OCI-LY3 (cell line): ENCODE measurements around the gene ACP6.

ENCODE experiments used
- H2AFZ ChIP-seq: fragments of 200-600, 300-600 bp; shearing (Covaris generic); 2 replicates; pipeline ENCODE4 v1.6.0; 2014; ENCODE audit warnings: antibody characterized with exemption, low read depth, low read length
- H3K27ac ChIP-seq: fragments of 200-600, 300-600 bp; sonication (generic); 2 replicates; pipeline ENCODE4 v1.5.1; 2014; ENCODE audit warnings: mild to moderate bottlenecking, low read length, moderate library complexity, mixed read lengths
- H3K27me3 ChIP-seq: fragments of 200-600, 300-600 bp; sonication (generic); 2 replicates; pipeline ENCODE4 v1.6.1; 2014; ENCODE audit warnings: low read depth, low read length, mixed read lengths
- H3K36me3 ChIP-seq: fragments of 200-600, 300-600 bp; sonication (generic); replicated peaks from 2 replicates; pipeline ENCODE3; 2014; ENCODE audit warnings: low read depth, low read length, mixed read lengths
- H3K4me1 ChIP-seq: fragments of 300-600, 200-600 bp; sonication (generic); 2 replicates; pipeline ENCODE4 v1.6.1; 2014; ENCODE audit warnings: low read length, mixed read lengths
- H3K4me2 ChIP-seq: fragments of 200-600, 300-600 bp; sonication (generic); 2 replicates; pipeline ENCODE4 v1.6.1; 2014; ENCODE audit warnings: low read length, mixed read lengths
- H3K4me3 ChIP-seq: fragments of 300-600, 200-600 bp; sonication (generic); 2 replicates; pipeline ENCODE4 v1.5.1; 2014; ENCODE audit warnings: antibody characterized with exemption, mild to moderate bottlenecking, low read length, moderate library complexity
- H3K79me2 ChIP-seq: fragments of 300-600, 200-600 bp; shearing (Covaris generic); 2 replicates; pipeline ENCODE4 v1.6.1; 2014; ENCODE audit warnings: mild to moderate bottlenecking, low read length, mixed read lengths
- H3K9ac ChIP-seq: fragments of 300-600, 200-600 bp; shearing (Covaris generic); 2 replicates; pipeline ENCODE4 v1.6.0; 2014; ENCODE audit warnings: mild to moderate bottlenecking, low read length, moderate library complexity
- H3K9me3 ChIP-seq: fragments of 200-600, 300-600 bp; shearing (Covaris generic); 2 replicates; pipeline ENCODE4 v1.6.1; 2014; ENCODE audit warnings: low read length, mixed read lengths; ENCODE audit not compliant: insufficient read depth
- H4K20me1 ChIP-seq: fragments of 200-600, 300-600 bp; sonication (generic); 2 replicates; pipeline ENCODE4 v1.6.1; 2016; ENCODE audit warnings: low read length, mixed read lengths; ENCODE audit not compliant: insufficient read depth
- CTCF ChIP-seq: fragments of 200-600, 300-600 bp; sonication (generic); IDR thresholded peaks from 2 replicates; pipeline ENCODE4 v1.5.1; 2014; ENCODE audit warnings: antibody characterized with exemption, low read length, low read depth
- EZH2phosphoT487 ChIP-seq: fragments of 200-600 bp; shearing (Covaris generic); IDR thresholded peaks from 2 replicates; pipeline ENCODE4 v1.6.1; 2018; ENCODE audit warnings: antibody characterized with exemption, mixed run types, low read depth

ACP6 gene

GRCh38 chr1:147670319-147671001 is at the start of gene ACP6:
Gene ACP6 (minus strand): TSS chr1:147670524. CDS start chr1:147670048, 476 bp downstream.
- Histone ChIP-seq H3K4me2 (peak within 1 kb of the TSS; percentile 87), H3K4me3 (peak within 1 kb of the TSS; percentile 82), H3K27ac (no peak within 1 kb of the TSS), H3K36me3 (no peaks in the 10 kb centered on the region), H3K9ac (peak within 1 kb of the TSS; percentile 62), H4K20me1 (no peaks in the 10 kb centered on the region), H3K4me1 (peaks cover 9% of the 10 kb centered on the region; the same call in 1 of the 2 replicates), H3K27me3 (peaks cover 2% of the 10 kb centered on the region; the same call in 1 of the 2 replicates), H3K9me3 (no peaks in the 10 kb centered on the region), H3K79me2 (no peaks in the 10 kb centered on the region), H2AFZ (peak within 1 kb of the TSS; percentile 91)
- TF ChIP-seq EZH2phosphoT487 (no peak), CTCF (no peak)

GRCh38 chr1:147719711-147720225 is 49.4 kb upstream of the ACP6 start:
- Histone ChIP-seq H3K36me3 (no peaks in the 10 kb centered on the region), H3K27ac (no peak overlapping the region), H3K27me3 (peaks cover 21% of the 10 kb centered on the region), H3K4me2 (no peak overlapping the region), H4K20me1 (no peaks in the 10 kb centered on the region), H3K9ac (no peak overlapping the region), H3K4me3 (no peak overlapping the region), H3K79me2 (no peaks in the 10 kb centered on the region), H3K9me3 (peaks cover 6% of the 10 kb centered on the region; the same call in 1 of the 2 replicates), H2AFZ (no peak overlapping the region), H3K4me1 (no peaks in the 10 kb centered on the region)
- TF ChIP-seq CTCF = no peak
- TF ChIP-seq EZH2phosphoT487 = no peak

- no peak overlapping the region for H3K9ac ChIP-seq
- H3K9me3 ChIP-seq = peaks cover 6% of the 10 kb centered on the region; the same call in 1 of the 2 replicates
- TF ChIP-seq CTCF (no peak), EZH2phosphoT487 (no peak)
- H3K4me1 ChIP-seq = no peaks in the 10 kb centered on the region
- H3K4me2 ChIP-seq = no peak overlapping the region
- no peak overlapping the region for H2AFZ ChIP-seq
- no peaks in the 10 kb centered on the region for H3K79me2 ChIP-seq
- no peaks in the 10 kb centered on the region for H4K20me1 ChIP-seq
- no peaks in the 10 kb centered on the region for H3K36me3 ChIP-seq
- H3K4me3 ChIP-seq = no peak overlapping the region
- H3K27me3 ChIP-seq = peaks cover 27% of the 10 kb centered on the region
- no peak overlapping the region for H3K27ac ChIP-seq
Observed at GRCh38 chr1:147719029-147719698, 48.8 kb upstream of the ACP6 start.

GRCh38 chr1:147717706-147718097 is 47.4 kb upstream of the ACP6 start:
- H4K20me1 ChIP-seq = no peaks in the 10 kb centered on the region
- peaks cover 6% of the 10 kb centered on the region; the same call in 1 of the 2 replicates for H3K9me3 ChIP-seq
- no peak overlapping the region for H3K4me3 ChIP-seq
- no peaks in the 10 kb centered on the region for H3K79me2 ChIP-seq
- H3K4me1 ChIP-seq = no peaks in the 10 kb centered on the region
- H3K27me3 ChIP-seq = peaks cover 32% of the 10 kb centered on the region
- H3K36me3 ChIP-seq = no peaks in the 10 kb centered on the region
- H2AFZ ChIP-seq = no peak overlapping the region
- no peak overlapping the region for H3K4me2 ChIP-seq
- TF ChIP-seq EZH2phosphoT487 = no peak
- no peak for TF ChIP-seq CTCF
- no peak overlapping the region for H3K27ac ChIP-seq
- H3K9ac ChIP-seq = no peak overlapping the region
